HG02623 (cell line): ENCODE data around the gene FRMPD1.
"Not testable (repeated sequence)": the region's sequence is repeated elsewhere in the genome, so short reads cannot be mapped to it uniquely, and the experiment has no call there.

Experiments
- ATAC-seq: cut with Tn5 transposase; IDR thresholded peaks from one replicate; pipeline ENCODE4 v1.9.1; 2021; ENCODE audit warnings: moderate library complexity; ENCODE audit not compliant: unreplicated experiment

Gene FRMPD1

DNA sequence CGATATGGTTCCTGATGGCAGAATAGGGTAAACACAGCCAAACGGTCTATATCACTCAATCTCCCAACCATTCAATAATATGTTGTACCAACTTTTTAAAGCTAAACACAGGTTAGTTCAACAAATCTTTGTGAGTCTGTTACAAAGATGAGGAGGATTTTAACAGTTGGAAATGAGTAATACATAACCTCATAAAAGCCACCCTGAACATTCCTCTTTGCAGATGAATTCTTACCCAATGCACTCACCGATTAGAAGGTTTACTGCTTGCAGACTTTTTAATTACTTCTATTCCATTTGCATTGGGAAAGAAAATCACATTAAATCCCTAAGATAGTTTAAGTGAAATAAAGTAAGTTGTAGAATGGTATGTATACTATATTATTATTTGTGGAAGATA is 79.5 kb downstream of the FRMPD1 start:
- ATAC-seq = no peak

DNA sequence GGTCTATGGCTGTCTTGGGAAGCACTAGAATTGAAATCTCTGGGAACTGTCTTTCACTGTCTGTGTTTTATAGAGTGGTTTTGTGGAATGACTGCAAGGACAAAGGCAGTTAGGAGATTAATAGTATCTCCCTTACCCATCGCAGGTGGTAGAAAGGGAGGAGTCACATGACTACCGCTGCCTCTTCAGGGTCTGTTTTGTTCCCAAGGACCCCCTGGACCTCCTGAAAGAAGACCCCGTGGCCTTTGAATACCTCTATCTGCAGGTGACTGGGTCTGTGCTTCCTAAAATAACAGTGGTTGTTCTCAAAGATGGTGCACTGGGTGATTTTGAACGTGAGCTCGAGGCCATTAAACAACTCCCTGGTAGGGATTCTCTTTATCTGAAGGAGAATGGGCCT is 80.1 kb downstream of the FRMPD1 start:
- ATAC-seq = no peak

DNA sequence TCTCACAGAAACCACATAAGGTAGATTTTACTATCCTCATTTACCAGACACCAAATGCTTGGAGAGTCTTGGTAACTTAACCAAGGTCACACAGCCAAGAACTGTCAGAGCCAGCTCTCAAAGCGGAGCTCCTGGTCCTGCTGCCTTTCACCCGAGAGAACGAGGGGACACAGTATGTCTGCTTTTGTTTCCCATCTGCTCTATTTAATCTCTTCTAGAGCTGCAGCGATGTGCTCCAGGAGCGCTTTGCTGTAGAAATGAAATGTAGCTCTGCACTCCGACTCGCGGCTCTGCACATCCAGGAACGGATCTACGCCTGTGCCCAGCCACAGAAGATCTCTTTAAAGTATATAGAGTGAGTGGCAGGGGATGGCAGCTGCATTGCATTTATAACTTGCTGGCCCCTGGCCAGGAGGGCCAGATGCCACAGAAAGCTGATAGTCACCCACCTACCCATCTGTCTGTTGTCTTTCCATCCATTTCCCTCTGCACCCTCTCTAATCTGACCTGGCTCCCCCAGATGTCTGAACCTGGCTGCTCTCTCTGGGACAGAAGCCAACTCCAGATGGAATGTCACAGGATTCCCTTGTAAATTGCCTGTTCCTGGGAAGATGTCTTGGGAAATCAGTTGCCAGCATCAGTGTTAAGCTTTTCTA is 81.5 kb downstream of the FRMPD1 start:
- ATAC-seq = no peak

DNA sequence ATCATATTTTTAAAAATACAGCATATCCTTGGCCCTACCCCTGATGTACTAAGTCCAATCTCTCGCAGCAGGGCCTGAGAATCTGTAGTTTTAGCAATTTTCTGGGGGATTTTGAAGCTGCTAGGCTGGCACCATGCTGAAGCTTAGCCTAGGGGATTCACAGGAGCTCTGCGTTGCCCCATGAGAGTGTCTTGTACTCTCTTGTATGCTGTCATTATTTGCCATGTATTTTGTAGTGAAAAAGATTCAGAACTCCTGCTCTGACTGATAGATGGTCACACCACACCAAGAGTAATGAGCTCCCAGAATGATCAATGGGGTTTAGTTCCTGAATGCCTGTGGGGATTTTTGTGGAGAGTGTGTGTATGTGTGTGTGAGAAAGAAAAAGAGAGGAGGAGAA is 82.2 kb downstream of the FRMPD1 start:
- ATAC-seq = no peak

DNA sequence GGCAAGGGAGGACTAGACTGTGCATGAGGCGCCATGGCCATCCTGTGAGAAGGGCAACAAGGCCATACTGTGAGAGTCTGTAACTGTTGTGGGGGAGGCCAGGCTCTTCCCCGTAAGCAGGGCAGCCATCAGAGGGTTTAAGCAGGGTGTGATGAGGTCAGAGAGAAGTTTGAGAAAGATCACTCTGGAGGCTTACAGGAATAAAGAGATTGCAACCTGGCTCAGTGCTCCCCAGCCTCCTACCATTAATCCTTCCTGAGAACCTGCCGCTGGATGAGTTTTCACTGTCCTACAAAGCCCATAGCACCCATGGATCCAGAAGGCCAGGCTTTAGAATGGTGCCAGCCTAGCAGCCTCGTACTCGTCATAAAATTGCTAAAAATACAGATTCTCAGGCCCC is 88.5 kb downstream of the FRMPD1 start:
- ATAC-seq = no peak

DNA sequence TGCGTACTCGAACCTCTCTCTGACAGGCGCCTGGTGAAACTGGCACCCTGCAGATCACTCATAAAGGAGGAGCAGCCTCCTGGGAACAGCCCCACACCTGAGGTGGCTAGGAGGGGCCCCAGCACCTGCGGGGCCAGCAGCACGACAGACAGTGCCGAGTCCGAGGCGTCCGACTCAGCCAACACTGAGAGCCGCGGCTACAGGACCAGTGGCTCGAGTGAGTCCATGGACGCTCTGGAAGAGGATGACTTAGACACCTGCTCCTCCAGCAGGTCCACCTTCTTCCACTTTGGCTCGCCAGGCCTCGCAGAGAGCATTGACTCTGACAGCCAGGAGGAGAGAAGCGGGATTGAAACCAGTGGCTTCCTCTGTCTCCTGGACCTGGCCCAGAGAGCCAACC is 89.4 kb downstream of the FRMPD1 start:
- ATAC-seq = no peak

DNA sequence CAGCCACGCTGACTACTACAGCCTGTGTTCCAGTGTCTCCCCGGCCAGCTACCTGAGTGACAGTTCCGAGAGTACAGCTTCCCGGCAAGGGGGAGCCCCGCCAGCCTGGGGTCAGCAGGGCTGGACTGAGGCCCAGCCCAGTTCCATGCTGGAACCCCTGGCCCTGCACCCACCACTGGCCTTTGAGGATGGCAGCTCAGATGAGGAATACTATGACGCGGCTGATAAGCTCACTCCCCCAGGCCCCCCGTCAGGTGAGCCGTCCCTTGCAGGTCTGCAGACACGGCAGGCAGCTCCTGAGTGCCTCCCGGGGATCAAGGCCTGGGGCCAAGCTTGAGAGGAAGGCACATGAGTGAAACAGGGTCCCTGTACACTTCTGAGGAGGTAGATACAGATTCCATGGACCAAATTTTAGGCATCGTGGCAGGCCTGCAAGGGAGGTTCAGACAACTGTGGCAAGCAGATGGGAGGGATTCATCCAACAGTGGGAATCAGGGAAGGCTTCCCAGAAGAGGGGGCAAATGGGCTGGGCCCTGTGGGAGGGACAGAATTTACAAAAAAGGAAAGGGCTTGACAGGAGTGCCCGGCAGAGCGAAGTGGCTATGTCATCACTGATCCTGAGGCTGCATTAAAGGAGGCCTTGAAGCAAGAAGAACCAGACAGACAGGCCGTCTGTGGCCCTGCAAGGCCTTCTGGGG is 90.0 kb downstream of the FRMPD1 start:
- no peak for ATAC-seq

DNA sequence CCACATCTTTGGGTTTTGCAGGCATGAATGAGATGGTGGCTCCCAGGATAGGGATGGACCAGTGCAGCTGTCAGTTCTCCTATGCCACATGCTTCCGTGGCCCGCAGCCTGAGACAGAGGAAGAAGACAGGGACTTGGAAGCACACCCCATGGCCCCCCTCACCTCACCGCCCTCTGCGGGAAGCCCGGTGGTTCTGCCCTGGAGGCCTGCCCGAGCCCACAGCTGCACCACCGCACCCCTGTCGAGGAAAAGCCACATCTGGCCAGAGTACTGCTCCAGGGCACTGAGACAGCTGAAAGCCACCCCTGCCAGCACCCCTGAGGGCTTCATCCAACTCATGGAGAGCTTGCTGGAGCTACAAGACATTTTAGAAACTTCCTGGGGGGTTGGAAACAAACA is 95.2 kb downstream of the FRMPD1 start:
- no peak for ATAC-seq

DNA sequence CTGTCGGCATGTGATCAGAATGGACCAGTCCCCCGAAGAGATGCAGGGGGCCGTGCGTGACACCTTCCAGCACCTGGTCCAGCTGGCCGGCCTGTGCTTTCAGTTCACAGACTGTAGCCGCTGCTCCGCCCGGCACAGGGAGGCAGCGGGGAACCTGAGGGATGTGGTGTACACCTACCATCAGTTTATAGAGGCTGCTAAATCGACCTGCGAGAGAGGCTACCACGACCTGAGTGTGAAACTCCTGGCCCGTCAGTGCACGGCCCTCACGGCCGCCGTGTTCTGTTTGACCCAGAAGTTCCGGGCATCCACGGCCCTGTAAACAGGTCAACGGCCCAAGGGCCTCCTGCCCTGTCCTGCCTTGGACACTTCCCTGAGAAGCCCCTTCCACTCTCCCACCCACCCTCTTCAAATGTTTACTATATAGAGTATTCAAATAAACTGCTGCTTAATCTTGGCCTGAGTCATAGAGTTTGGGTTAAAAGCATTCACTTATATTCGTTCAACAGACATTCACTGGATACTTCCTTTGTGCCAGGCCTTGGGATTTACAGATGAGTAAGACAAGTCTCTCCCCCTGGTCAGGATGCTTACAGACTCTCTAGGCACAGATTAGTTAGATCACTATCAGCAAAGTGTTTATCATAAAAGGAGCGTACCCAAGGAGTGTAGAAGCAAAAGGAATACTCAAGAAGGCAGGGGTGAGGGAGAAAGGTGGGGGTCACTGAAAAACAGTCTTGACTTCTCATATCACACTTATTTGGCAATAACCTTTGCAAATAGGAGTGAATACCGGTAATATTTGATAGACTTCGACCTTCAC is 95.9 kb downstream of the FRMPD1 start:
- ATAC-seq = no peak

DNA sequence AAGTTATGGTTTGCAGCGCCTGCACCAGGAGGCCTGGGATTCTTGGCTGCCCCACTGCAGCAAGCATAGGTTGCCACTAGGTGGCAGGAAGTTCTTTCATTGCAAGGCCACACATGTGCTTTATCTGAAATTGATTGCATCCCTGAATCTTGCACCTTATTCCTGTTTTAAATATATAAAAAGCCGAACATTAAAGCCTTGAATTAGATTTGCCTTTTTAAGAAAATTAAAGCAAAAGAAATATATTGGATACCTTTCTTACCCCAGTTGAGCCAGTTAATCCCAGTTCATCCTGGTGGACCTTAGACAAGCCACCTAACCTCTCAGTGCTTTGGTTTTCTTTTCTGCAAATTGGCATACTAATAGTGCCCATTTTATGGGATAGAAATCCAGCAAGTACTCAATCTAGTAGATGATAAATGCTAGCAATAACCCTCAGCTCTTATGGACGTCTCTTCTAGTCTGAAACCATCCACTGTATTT is 96.6 kb downstream of the FRMPD1 start:
- ATAC-seq = peak; percentile 77

DNA sequence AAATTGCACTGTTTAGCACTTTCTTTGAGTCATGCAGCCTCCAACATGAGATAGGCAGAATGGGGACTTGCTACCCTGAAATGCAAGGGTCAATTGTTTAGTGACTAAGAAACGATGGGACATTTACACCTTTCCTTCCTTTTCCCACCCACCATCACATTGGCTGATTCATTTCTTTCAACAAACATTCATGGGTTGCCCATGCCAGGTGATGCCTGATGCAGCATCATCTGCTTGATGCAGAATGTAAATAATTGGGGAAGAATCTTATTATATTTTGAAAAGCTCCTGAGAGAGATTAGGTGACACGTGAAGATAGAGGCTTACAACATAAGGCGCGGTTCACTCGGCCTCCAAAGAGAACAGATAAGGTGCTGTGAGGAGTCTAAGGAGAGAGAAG is 98.4 kb downstream of the FRMPD1 start:
- ATAC-seq = no peak

DNA sequence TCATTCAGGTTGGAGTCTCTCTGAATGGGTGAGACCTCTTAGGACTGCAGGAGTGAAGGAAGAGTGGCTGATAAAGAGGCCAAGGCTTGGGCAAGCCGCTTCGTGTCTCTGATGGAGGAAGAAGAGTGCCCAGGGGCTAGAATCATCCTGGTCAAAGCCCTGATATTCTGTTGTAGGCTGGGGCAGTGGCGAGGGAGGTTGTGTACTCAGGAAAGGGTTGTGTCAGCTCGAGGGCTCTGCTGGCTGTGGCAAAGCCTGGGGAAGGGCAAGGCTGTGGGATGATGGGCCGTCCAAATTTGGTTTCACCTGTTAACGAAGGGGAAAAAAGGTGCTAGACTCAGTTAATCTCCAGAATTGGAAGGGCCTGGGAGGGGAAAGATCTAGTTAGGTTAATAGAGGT is 100.4 kb downstream of the FRMPD1 start:
- no peak for ATAC-seq

DNA sequence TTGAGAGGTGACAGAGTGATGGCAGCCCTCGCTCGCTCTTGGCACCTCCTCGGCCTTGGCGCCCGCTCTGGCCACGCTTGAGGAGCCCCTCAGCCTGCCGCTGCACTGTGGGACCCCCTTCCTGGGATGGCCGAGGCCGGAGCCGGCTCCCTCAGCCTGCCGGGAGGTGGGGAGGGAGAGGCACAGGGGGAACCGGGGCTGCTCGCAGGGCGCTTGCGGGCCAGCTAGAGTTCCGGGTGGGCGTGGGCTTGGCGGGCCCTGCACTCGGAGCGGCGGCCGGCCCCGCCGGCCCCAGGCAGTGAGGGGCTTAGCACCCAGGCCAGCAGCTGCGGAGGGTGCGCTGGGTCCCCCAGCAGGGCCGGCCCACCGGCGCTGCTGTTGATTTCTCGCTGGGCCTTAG is 101.0 kb downstream of the FRMPD1 start:
- ATAC-seq = not testable (repeated sequence)

DNA sequence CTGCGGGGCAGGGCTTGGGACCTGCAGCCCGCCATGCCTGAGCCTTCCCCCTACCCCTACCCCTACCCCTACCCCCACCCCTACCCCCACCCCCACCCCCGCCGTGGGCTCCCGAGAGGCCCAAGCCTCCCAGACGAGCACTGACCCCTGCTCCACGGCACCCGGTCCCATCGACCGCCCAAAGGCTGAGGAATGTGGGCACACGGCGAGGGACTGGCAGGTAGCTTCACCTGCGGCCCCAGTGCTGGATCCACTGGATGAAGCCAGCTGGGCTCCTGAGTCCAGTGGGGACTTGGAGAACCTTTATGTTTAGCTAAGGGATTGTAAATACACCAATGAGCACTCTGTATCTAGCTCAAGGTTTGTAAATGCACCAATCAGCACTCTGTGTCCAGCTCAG is 101.4 kb downstream of the FRMPD1 start:
- ATAC-seq = not testable (repeated sequence)

DNA sequence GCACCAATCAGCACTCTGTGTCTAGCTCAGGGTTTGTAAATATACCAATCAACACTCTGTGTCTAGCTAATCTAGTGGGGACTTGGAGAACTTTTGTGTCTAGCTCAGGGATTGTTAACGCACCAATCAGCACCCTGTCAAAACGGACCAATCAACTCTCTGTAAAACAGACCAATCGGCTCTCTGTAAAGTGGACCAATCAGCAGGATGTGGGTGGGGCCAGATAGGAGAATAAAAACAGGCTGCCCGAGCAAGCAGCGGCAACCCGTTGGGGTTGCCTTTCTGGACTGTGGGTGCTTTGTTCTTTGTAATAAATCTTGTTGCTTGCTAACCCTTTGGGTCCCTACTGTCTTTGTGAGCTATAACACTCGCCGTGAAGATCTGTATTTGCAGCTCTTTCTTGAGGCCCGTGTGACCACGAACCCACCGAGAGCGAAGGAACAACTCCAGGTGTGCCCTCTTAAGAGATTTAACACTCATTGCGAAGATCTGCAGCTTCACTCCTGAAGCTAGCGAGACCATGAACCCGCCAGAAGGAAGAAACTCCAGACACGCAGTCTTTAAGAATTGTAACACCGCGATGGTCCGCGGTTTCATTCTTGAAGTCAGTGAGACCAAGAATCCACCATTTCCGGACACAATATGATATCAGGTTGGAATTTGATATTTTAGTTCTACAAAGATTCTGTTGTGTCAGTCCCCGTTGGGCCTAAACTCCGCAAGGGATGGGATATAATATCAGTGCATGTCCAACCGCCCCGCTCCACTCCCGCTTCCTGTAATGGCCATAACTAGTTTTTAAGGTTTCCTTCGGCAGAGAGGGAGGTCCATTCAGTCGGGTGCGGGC is 102.1 kb downstream of the FRMPD1 start:
- no peak for ATAC-seq

DNA sequence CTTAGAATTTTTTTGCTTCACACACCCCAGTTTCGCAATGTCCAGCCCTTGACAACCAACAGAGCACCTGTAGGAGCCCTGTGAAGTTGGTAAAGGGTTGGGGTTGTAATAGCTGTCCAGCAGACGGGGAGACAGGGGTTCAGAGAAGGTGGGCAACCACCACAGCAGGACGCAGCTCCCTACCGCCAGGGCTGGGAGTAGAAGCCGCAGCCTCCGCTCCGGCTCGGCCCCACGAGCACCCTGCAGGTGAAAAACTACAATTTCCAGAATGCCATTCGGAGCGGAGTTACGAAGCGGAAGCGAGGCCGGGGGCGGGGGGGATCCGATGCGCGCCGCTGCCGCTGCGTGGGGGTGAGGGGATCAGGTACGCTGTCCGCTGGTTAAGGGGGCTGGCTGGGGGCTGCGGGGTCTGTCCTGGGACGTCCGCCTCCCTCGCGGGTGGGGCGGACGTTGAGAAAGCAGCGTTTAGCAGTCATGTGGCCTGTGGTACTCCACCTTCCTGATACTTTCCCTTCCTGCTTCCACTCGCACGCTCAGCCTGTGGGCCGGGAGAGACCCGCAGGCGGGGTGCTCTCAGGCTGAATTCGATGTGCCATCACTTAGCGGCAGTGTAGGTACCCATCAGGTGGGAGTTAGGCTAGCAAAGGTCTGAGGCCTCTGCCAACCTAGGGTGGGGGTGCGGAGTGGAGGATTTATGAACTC is 102.9 kb downstream of the FRMPD1 start, which contains the start of gene TRMT10B:
Gene TRMT10B, plus strand, starts transcription at position 317 of the 702 bp plus-strand sequence. CDS start 8,127 bp downstream, outside the sequence.
- ATAC-seq = peak; percentile 91

DNA sequence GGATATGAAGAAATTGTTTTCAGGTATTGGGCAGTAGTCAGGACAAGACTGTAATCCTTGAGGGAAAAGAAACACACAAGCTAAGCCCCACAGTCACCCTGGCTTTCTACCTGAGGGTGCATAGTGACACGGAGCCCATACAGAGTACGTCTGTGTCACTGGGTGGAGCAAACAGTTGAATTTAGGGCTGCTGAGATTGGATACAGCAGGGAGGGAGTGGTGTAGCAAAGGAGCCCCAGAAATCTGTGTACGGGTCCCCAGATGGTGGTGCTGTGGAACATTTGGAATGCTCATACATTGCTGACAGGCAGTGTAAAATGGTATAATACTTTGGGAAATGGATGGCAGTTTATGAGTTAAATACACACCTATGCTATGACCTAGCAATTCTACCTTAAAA is 108.0 kb downstream of the FRMPD1 start:
- no peak for ATAC-seq

DNA sequence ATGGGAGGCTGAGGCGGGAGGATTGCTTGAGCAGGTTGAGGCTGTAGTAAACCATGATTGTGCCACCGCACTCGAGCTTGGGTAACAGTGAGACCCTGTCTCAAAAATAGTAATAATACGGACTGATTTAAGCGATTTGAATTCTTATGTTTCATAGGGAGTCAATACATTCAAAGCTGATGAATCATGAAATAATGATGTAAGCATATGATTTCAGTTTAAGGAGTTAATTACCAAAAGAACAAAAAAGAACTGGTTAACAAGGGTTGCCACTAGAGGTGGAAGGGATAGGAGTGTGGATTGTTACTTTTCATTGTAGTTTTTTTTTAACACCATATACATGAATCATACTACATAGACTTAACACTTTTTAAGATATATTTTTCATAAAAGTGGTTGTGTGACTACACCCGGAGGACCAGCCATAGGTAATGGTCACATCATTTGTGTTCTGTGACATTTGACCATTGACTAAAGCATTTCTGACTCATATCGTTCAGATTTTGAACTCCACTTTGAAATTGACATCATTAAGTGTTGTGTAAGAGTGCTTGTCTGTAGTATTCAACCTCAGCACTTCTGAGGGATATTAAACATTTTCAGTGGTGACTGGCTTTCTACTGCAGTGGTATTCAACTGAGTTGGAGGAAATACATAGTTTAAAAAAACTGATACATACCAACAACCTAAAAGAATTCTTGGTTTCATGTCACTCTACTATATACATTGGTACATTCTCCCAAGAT is 109.8 kb downstream of the FRMPD1 start:
- ATAC-seq = no peak

DNA sequence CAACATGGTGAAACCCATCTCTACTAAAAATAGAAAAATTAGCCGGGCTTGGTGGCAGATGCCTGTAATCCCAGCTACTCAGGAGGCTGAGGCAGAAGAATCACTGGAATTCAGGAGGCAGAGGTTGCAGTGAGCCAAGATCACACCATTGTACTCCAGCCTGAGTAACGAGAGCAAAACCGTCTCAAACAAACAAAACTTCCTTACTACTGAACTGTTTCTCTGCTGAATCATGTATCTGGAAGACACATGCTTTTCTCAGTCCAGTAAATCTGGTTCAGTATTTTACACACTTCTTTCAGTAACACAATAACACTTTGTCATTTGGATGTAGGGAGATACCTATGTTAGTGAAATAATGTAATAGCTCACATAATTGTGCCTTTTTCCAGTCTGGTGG is 110.8 kb downstream of the FRMPD1 start:
- ATAC-seq = no peak
